Suprapubic skin (tissue), 4 donors: ENCODE data around the gene RFC4.

ENCODE experiments used
- POLR2A ChIP-seq, 2 donors: fragments of 450-650 bp; IDR thresholded peaks; one replicate each; pipeline ENCODE4 v1.6.1; 2017; ENCODE audit warnings: antibody characterized with exemption in 2 of 2, mild to moderate bottlenecking in 2 of 2, moderate library complexity in 2 of 2
- POLR2AphosphoS5 ChIP-seq, 3 donors: sonication (generic); formaldehyde crosslinking; IDR thresholded peaks; one replicate each; pipeline ENCODE4 v1.6.1; 2017; ENCODE audit warnings: antibody characterized with exemption in 3 of 3
- TF ChIP-seq, protein P1 (sequence below), 2 donors: fragments of 200-600 bp in 1 of 2; fragments of 450-650 bp in 1 of 2; sonication (generic) in 1 of 2; IDR thresholded peaks; one replicate each; pipeline ENCODE4 v1.5.1; 2016 to 2019; ENCODE audit warnings: antibody characterized with exemption in 2 of 2, mild to moderate bottlenecking in 1 of 2, moderate library complexity in 1 of 2

GRCh38 chr3:186825294-186825821 lies 19.1 kb upstream of the RFC4 start:
- TF ChIP-seq, protein P1, sequence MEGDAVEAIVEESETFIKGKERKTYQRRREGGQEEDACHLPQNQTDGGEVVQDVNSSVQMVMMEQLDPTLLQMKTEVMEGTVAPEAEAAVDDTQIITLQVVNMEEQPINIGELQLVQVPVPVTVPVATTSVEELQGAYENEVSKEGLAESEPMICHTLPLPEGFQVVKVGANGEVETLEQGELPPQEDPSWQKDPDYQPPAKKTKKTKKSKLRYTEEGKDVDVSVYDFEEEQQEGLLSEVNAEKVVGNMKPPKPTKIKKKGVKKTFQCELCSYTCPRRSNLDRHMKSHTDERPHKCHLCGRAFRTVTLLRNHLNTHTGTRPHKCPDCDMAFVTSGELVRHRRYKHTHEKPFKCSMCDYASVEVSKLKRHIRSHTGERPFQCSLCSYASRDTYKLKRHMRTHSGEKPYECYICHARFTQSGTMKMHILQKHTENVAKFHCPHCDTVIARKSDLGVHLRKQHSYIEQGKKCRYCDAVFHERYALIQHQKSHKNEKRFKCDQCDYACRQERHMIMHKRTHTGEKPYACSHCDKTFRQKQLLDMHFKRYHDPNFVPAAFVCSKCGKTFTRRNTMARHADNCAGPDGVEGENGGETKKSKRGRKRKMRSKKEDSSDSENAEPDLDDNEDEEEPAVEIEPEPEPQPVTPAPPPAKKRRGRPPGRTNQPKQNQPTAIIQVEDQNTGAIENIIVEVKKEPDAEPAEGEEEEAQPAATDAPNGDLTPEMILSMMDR (IDR thresholded peaks at IDR 0.05) = no peak
- TF ChIP-seq POLR2A (IDR thresholded peaks at IDR 0.05) (no peak), POLR2AphosphoS5 (IDR thresholded peaks at IDR 0.05) (no peak)
